H9 (cell line): ENCODE data around the gene ISG20. TPM values are rescaled to one million over a fixed set of nuclear protein-coding genes. Genes with fewer than 3 reads are reported as not detected.
"Not testable (repeated sequence)": the region's sequence is repeated elsewhere in the genome, so short reads cannot be mapped to it uniquely, and the experiment has no call there.

Experiments
- DNase-seq: peaks from one replicate; pipeline ENCODE4 v3.0.0-alpha.2; 2017
- H2AFZ ChIP-seq: one replicate; pipeline ENCODE4 v1.6.1; 2013; ENCODE audit warnings: mild to moderate bottlenecking, low read length, control low read depth, moderate library complexity
- H2AK5ac ChIP-seq: 2 replicates; pipeline ENCODE4 v1.6.1; 2013; ENCODE audit warnings: low read length, control low read depth, mixed read lengths; ENCODE audit not compliant: insufficient read length
- H2BK120ac ChIP-seq: one replicate; pipeline ENCODE4 v1.6.1; 2013; ENCODE audit warnings: low read depth, mild to moderate bottlenecking, low read length, control low read depth, inconsistent platforms; ENCODE audit not compliant: poor library complexity, severe bottlenecking
- H2BK12ac ChIP-seq: 2 replicates; pipeline ENCODE4 v1.6.1; 2013; ENCODE audit warnings: low read length, control low read depth, mixed read lengths, low read depth; ENCODE audit not compliant: insufficient read length
- H2BK15ac ChIP-seq: 2 replicates; pipeline ENCODE4 v1.6.1; 2013; ENCODE audit warnings: low read depth, low read length, control low read depth
- H2BK20ac ChIP-seq: one replicate; pipeline ENCODE4 v1.6.1; 2013; ENCODE audit warnings: low read depth, mild to moderate bottlenecking, low read length, control low read depth, inconsistent platforms; ENCODE audit not compliant: poor library complexity, severe bottlenecking
- H2BK5ac ChIP-seq: 2 replicates; pipeline ENCODE4 v1.6.1; 2013; ENCODE audit warnings: low read length, control low read depth, mixed read lengths; ENCODE audit not compliant: insufficient read length
- H3K14ac ChIP-seq: 2 replicates; pipeline ENCODE4 v1.6.1; 2013; ENCODE audit warnings: low read length, control low read depth; ENCODE audit not compliant: insufficient read depth
- H3K18ac ChIP-seq: 2 replicates; pipeline ENCODE4 v1.6.1; 2013; ENCODE audit warnings: low read depth, mild to moderate bottlenecking, mixed read lengths, low read length, control low read depth; ENCODE audit not compliant: insufficient read length
- H3K23ac ChIP-seq: 2 replicates; pipeline ENCODE4 v1.6.1; 2013; ENCODE audit warnings: low read length, control low read depth, mixed read lengths, low read depth; ENCODE audit not compliant: insufficient read length
- H3K23me2 ChIP-seq: 2 replicates; pipeline ENCODE4 v1.6.1; 2013; ENCODE audit warnings: low read depth, mild to moderate bottlenecking, mixed read lengths, low read length, control low read depth; ENCODE audit not compliant: insufficient read length, poor library complexity, severe bottlenecking
- H3K27ac ChIP-seq: 2 replicates; pipeline ENCODE4 v1.5.1; 2013; ENCODE audit warnings: low read length, control low read depth, mixed read lengths, low read depth; ENCODE audit not compliant: insufficient read length
- H3K27me3 ChIP-seq: 2 replicates; pipeline ENCODE4 v1.6.1; 2013; ENCODE audit warnings: low read length, control low read depth, inconsistent platforms; ENCODE audit not compliant: insufficient read depth
- H3K4ac ChIP-seq: 2 replicates; pipeline ENCODE4 v1.6.1; 2013; ENCODE audit warnings: low read depth, mild to moderate bottlenecking, control low read depth, inconsistent platforms, low read length, moderate library complexity
- H3K4me1 ChIP-seq: 2 replicates; pipeline ENCODE4 v1.6.1; 2013; ENCODE audit warnings: low read length, control low read depth, inconsistent platforms; ENCODE audit not compliant: insufficient read depth
- H3K4me2 ChIP-seq: 2 replicates; pipeline ENCODE4 v1.6.1; 2013; ENCODE audit warnings: low read length, control low read depth, mixed read lengths; ENCODE audit not compliant: insufficient read length, insufficient read depth
- H3K56ac ChIP-seq: 2 replicates; pipeline ENCODE4 v1.6.1; 2013; ENCODE audit warnings: low read depth, mild to moderate bottlenecking, mixed read lengths, low read length, control low read depth; ENCODE audit not compliant: insufficient read length
- H3K79me1 ChIP-seq: 2 replicates; pipeline ENCODE4 v1.6.1; 2013; ENCODE audit warnings: low read depth, mild to moderate bottlenecking, moderate library complexity, low read length, control low read depth, inconsistent platforms; ENCODE audit not compliant: insufficient read depth, poor library complexity, severe bottlenecking
- H3K79me2 ChIP-seq: 2 replicates; pipeline ENCODE4 v1.6.1; 2013; ENCODE audit warnings: low read length, control low read depth, inconsistent platforms; ENCODE audit not compliant: insufficient read depth
- H3K9ac ChIP-seq: 2 replicates; pipeline ENCODE4 v1.6.1; 2013; ENCODE audit warnings: low read length, control low read depth, mixed read lengths; ENCODE audit not compliant: insufficient read length; ENCODE audit errors: extremely low read depth
- H3K9me3 ChIP-seq: one replicate; pipeline ENCODE4 v1.6.1; 2013; ENCODE audit warnings: low read depth, low read length, inconsistent platforms; ENCODE audit not compliant: control insufficient read depth
- H3T11ph ChIP-seq: one replicate; pipeline ENCODE4 v1.6.1; 2013; ENCODE audit warnings: mild to moderate bottlenecking, low read length, control low read depth, inconsistent platforms
- H4K20me1 ChIP-seq: one replicate; pipeline ENCODE4 v1.6.1; 2013; ENCODE audit not compliant: control insufficient read depth, insufficient read length, insufficient read depth
- H4K5ac ChIP-seq: 2 replicates; pipeline ENCODE4 v1.6.1; 2013; ENCODE audit warnings: low read depth, mild to moderate bottlenecking, mixed read lengths, low read length, control low read depth; ENCODE audit not compliant: insufficient read length
- H4K8ac ChIP-seq: replicated peaks from 2 replicates; pipeline ENCODE4 v1.6.1; 2013; ENCODE audit warnings: low read length, control low read depth, mixed read lengths, low read depth; ENCODE audit not compliant: insufficient read length
- H4K91ac ChIP-seq: 2 replicates; pipeline ENCODE4 v1.6.1; 2013; ENCODE audit warnings: low read depth, mild to moderate bottlenecking, moderate library complexity, mixed read lengths, low read length, control low read depth; ENCODE audit not compliant: insufficient read length
- H3K27ac Mint-ChIP-seq, 3 experiments: 2 replicates in 2 of 3; 3 replicates in 1 of 3; pipeline ENCODE4 v1.8.0; 2020 to 2021; ENCODE audit warnings: mixed read lengths in 3 of 3, mild to moderate bottlenecking in 1 of 3, moderate library complexity in 1 of 3
- H3K27me3 Mint-ChIP-seq: 2 replicates; pipeline ENCODE4 v1.8.0; 2021; ENCODE audit warnings: low read depth, mild to moderate bottlenecking, moderate library complexity, mixed read lengths
- H3K36me3 Mint-ChIP-seq, 3 experiments: 2 replicates in 2 of 3; 3 replicates in 1 of 3; pipeline ENCODE4 v1.8.0; 2020 to 2021; ENCODE audit warnings: low read depth in 3 of 3, mixed read lengths in 3 of 3; ENCODE audit not compliant: insufficient read depth in 1 of 3
- H3K4me1 Mint-ChIP-seq, 2 experiments: 2 replicates each; pipeline ENCODE4 v1.8.0; 2020; ENCODE audit warnings: mixed read lengths in 2 of 2
- H3K4me3 Mint-ChIP-seq, 2 experiments: 2 replicates in 1 of 2; 3 replicates in 1 of 2; pipeline ENCODE4 v1.8.0; 2020 to 2021; ENCODE audit warnings: mild to moderate bottlenecking in 2 of 2, mixed read lengths in 2 of 2, moderate library complexity in 1 of 2
- H3K9me3 Mint-ChIP-seq, 2 experiments: 2 replicates in 1 of 2; 3 replicates in 1 of 2; pipeline ENCODE4 v1.8.0; 2020; ENCODE audit warnings: mild to moderate bottlenecking in 2 of 2, mixed read lengths in 2 of 2, moderate library complexity in 1 of 2
- CTCF ChIP-seq: fragments of 200-600 bp; sonication (generic); conservative IDR thresholded peaks from 3 replicates; pipeline ENCODE4 v1.8.0; 2021; ENCODE audit warnings: antibody characterized with exemption, mild to moderate bottlenecking
- WGBS: extraction: QIAGEN DNeasy Blood & Tissue Kit; methylation state at CpG from one replicate; pipeline ENCODE4 v1.1.7; 2013; ENCODE audit warnings: missing lambda C conversion rate, low lambda C conversion rate, mixed read lengths; ENCODE audit not compliant: insufficient read length; ENCODE audit errors: extremely low coverage; 5-methylcytosine and 5-hydroxymethylcytosine counted together
- total RNA-seq: library from RNA; stranded (reverse); gene quantifications from 2 replicates; pipeline ENCODE4 v1.2.1, GENCODE V29; 2021

The ISG20 gene
- total RNA-seq, 1 experiment from 2014 or later = 7.4 TPM

- Histone ChIP-seq H3K4me1 (peaks cover 8% of the 10 kb centered on the region; the same call in 1 of the 2 replicates), H2BK5ac (no peak overlapping the region), H4K5ac (no peak overlapping the region), H2AK5ac (no peak overlapping the region), H3K9me3 (no peaks in the 10 kb centered on the region), H3K23me2 (peaks cover 5% of the 10 kb centered on the region), H3K23ac (no peak overlapping the region), H4K20me1 (no peaks in the 10 kb centered on the region), H2BK12ac (no peak overlapping the region), H3T11ph (no peak overlapping the region), H3K9ac (no peak overlapping the region), H3K79me1 (no peaks in the 10 kb centered on the region), H2BK20ac (no peak overlapping the region), H3K79me2 (no peaks in the 10 kb centered on the region), H4K8ac (no peak overlapping the region), H3K27ac (no peak overlapping the region), H2BK15ac (no peak overlapping the region), H2AFZ (no peak overlapping the region), H3K14ac (no peak overlapping the region), H3K27me3 (no peaks in the 10 kb centered on the region), H3K56ac (no peak overlapping the region), H3K4me2 (no peak overlapping the region), H3K4ac (no peak overlapping the region), H4K91ac (no peak overlapping the region), H3K18ac (no peak overlapping the region), H2BK120ac (no peak overlapping the region)
- peaks cover 4% of the 10 kb centered on the region for H3K27me3 Mint-ChIP-seq
- no CpG with 5 or more reads among the region's 12 CpGs for WGBS
- H3K27ac Mint-ChIP-seq = no peak overlapping the region
- no peaks in the 10 kb centered on the region; a peak in 1 of 7 replicates for H3K36me3 Mint-ChIP-seq
- no peaks in the 10 kb centered on the region for H3K9me3 Mint-ChIP-seq
- peaks cover 24 to 34% of the 10 kb centered on the region in 2 experiments for H3K4me1 Mint-ChIP-seq
- no peak for DNase-seq
- no peak for TF ChIP-seq CTCF
- no peak overlapping the region for H3K4me3 Mint-ChIP-seq
Measured at GRCh38 chr15:88641959-88642452, 3.2 kb downstream of the ISG20 start.

- not testable (repeated sequence) for H3K27ac ChIP-seq, H3K9me3 ChIP-seq, H3K27me3 ChIP-seq, H4K8ac ChIP-seq, H3K79me1 ChIP-seq, H2BK15ac ChIP-seq, H2BK12ac ChIP-seq, H2AK5ac ChIP-seq, H3K23me2 ChIP-seq, H3K79me2 ChIP-seq, H4K91ac ChIP-seq, H2BK20ac ChIP-seq, H3K4me1 ChIP-seq, H3K27ac Mint-ChIP-seq, H3K23ac ChIP-seq, H4K5ac ChIP-seq, H3K4me3 Mint-ChIP-seq, H3K4me2 ChIP-seq, H2BK120ac ChIP-seq, H4K20me1 ChIP-seq, H3K36me3 Mint-ChIP-seq, H3K9ac ChIP-seq, H2AFZ ChIP-seq, H3K56ac ChIP-seq, H3K4ac ChIP-seq, H3K14ac ChIP-seq, H3K9me3 Mint-ChIP-seq, H2BK5ac ChIP-seq, H3K27me3 Mint-ChIP-seq, DNase-seq, H3K18ac ChIP-seq, H3T11ph ChIP-seq
- H3K4me1 Mint-ChIP-seq = peaks cover 21 to 29% of the 10 kb centered on the region in 2 experiments
- WGBS = no CpG with 5 or more reads among the region's 11 CpGs
Measured at GRCh38 chr15:88642514-88642913, 3.7 kb downstream of the ISG20 start.
